Neural cell (in vitro differentiated cells): ENCODE measurements around the gene RPLP1. TPM values are rescaled to one million over a fixed set of nuclear protein-coding genes. Genes with fewer than 3 reads are reported as not detected.

Source experiments
- H2AFZ ChIP-seq: fragments of 200-600, 300-800 bp; sonication (generic), shearing (Covaris generic); 2 replicates; pipeline ENCODE4 v1.6.0; 2014; ENCODE audit warnings: low read depth, mild to moderate bottlenecking, antibody characterized with exemption, low read length, moderate library complexity
- H3F3A ChIP-seq: fragments of 200-600 bp; shearing (Covaris generic); 2 replicates; pipeline ENCODE4 v1.6.1; 2016; ENCODE audit warnings: mild to moderate bottlenecking, moderate library complexity, mixed read lengths, antibody characterized with exemption, low read length; ENCODE audit not compliant: insufficient read depth, poor library complexity, severe bottlenecking
- H3K27ac ChIP-seq: fragments of 200-600, 300-800 bp; sonication (generic), shearing (Covaris generic); 2 replicates; pipeline ENCODE4 v1.5.1; 2014; ENCODE audit warnings: mild to moderate bottlenecking, low read length, moderate library complexity
- H3K27me3 ChIP-seq: fragments of 300-800, 200-600 bp; sonication (generic), shearing (Covaris generic); 2 replicates; pipeline ENCODE4 v1.6.0; 2014; ENCODE audit warnings: mild to moderate bottlenecking, low read depth, low read length, moderate library complexity; ENCODE audit not compliant: insufficient read depth
- H3K36me3 ChIP-seq: fragments of 300-800, 200-600 bp; sonication (generic), shearing (Covaris generic); 2 replicates; pipeline ENCODE4 v1.5.1; 2014; ENCODE audit warnings: mild to moderate bottlenecking, antibody characterized with exemption, low read length, moderate library complexity; ENCODE audit not compliant: insufficient read depth
- H3K4me2 ChIP-seq: fragments of 300-800, 200-600 bp; sonication (generic), shearing (Covaris generic); 2 replicates; pipeline ENCODE4 v1.6.0; 2014; ENCODE audit warnings: mild to moderate bottlenecking, low read length
- H3K4me3 ChIP-seq: fragments of 300-800, 200-600 bp; sonication (generic), shearing (Covaris generic); 2 replicates; pipeline ENCODE4 v1.5.1; 2014; ENCODE audit warnings: mild to moderate bottlenecking, low read length, moderate library complexity
- H3K79me2 ChIP-seq: fragments of 200-600 bp; shearing (Covaris generic); replicated peaks from 2 replicates; pipeline ENCODE4 v1.6.0; 2014; ENCODE audit warnings: mild to moderate bottlenecking, low read length, moderate library complexity; ENCODE audit not compliant: insufficient read depth
- H3K9ac ChIP-seq: fragments of 300-800, 200-600 bp; sonication (generic), shearing (Covaris generic); 2 replicates; pipeline ENCODE4 v1.6.1; 2016; ENCODE audit warnings: mild to moderate bottlenecking, low read length, mixed read lengths
- H3K9me2 ChIP-seq: fragments of 200-600 bp; shearing (Covaris generic); 2 replicates; pipeline ENCODE4 v1.6.1; 2016; ENCODE audit warnings: mild to moderate bottlenecking, low read length, mixed read lengths; ENCODE audit not compliant: insufficient read depth
- H3K9me3 ChIP-seq: fragments of 200-600, 300-800 bp; sonication (generic), shearing (Covaris generic); 2 replicates; pipeline ENCODE4 v1.6.1; 2016; ENCODE audit warnings: mild to moderate bottlenecking, mixed run types, low read length, moderate library complexity, mixed read lengths
- H4K20me1 ChIP-seq: fragments of 200-600 bp; shearing (Covaris generic); 2 replicates; pipeline ENCODE4 v1.6.1; 2016; ENCODE audit warnings: mild to moderate bottlenecking, mixed run types; ENCODE audit not compliant: insufficient read depth
- EP300 ChIP-seq: fragments of 450-650 bp; conservative IDR thresholded peaks from 2 replicates; pipeline ENCODE4 v1.6.1; 2014; ENCODE audit warnings: antibody characterized with exemption, mild to moderate bottlenecking, moderate library complexity; ENCODE audit not compliant: poor library complexity, severe bottlenecking
- EZH2 ChIP-seq: fragments of 200-600, 300-800 bp; shearing (Covaris generic), sonication (generic); IDR thresholded peaks from 2 replicates; pipeline ENCODE4 v1.6.1; 2014; ENCODE audit warnings: antibody characterized with exemption, low read length, borderline replicate concordance, mild to moderate bottlenecking; ENCODE audit not compliant: insufficient read depth, poor library complexity, severe bottlenecking
- MXI1 ChIP-seq: fragments of 450-650 bp; conservative IDR thresholded peaks from 2 replicates; pipeline ENCODE4 v1.6.1; 2014; ENCODE audit warnings: antibody characterized with exemption, mild to moderate bottlenecking; ENCODE audit not compliant: poor library complexity, severe bottlenecking
- POLR2AphosphoS5 ChIP-seq: IDR thresholded peaks from 2 replicates; pipeline ENCODE4 v1.6.1; 2012
- RAD21 ChIP-seq: fragments of 450-650 bp; conservative IDR thresholded peaks from 2 replicates; pipeline ENCODE4 v1.6.1; 2014; ENCODE audit warnings: antibody characterized with exemption, mild to moderate bottlenecking, moderate library complexity
- SMC3 ChIP-seq: fragments of 450-650 bp; conservative IDR thresholded peaks from 2 replicates; pipeline ENCODE4 v1.6.1; 2014; ENCODE audit warnings: antibody characterized with exemption, mild to moderate bottlenecking, moderate library complexity; ENCODE audit not compliant: poor library complexity
- polyA plus RNA-seq: library from polyadenylated mRNA; depleted of rRNA; stranded (reverse); fragments of >200 nt; gene quantifications from 2 replicates; pipeline ENCODE4 v1.2.3, GENCODE V29; 2014
- TF ChIP-seq, protein P1 (sequence below): fragments of 450-650 bp; IDR thresholded peaks from 2 replicates; pipeline ENCODE4 v1.5.1; 2014; ENCODE audit warnings: antibody characterized with exemption, mild to moderate bottlenecking, moderate library complexity; ENCODE audit not compliant: poor library complexity, severe bottlenecking
- TF ChIP-seq, protein P2 (sequence below): IDR thresholded peaks from 2 replicates; pipeline ENCODE4 v1.6.1; 2012; ENCODE audit warnings: borderline replicate concordance

The RPLP1 gene
- polyA plus RNA-seq, 1 donor from 2014 or later, result 37.5 TPM

GRCh38 chr15:69454953-69455352 lies 2.3 kb downstream of the RPLP1 start:
- H3K9me2 ChIP-seq, result no peaks in the 10 kb centered on the region
- H4K20me1 ChIP-seq, result no peaks in the 10 kb centered on the region
- no peaks in the 10 kb centered on the region for H3F3A ChIP-seq
- H3K9ac ChIP-seq, result no peak overlapping the region
- H3K27ac ChIP-seq, result no peak overlapping the region
- H3K9me3 ChIP-seq, result no peaks in the 10 kb centered on the region
- peaks cover 25% of the 10 kb centered on the region for H3K79me2 ChIP-seq
- H3K36me3 ChIP-seq, result no peaks in the 10 kb centered on the region
- TF ChIP-seq EZH2, result no peak
- TF ChIP-seq, protein P1, sequence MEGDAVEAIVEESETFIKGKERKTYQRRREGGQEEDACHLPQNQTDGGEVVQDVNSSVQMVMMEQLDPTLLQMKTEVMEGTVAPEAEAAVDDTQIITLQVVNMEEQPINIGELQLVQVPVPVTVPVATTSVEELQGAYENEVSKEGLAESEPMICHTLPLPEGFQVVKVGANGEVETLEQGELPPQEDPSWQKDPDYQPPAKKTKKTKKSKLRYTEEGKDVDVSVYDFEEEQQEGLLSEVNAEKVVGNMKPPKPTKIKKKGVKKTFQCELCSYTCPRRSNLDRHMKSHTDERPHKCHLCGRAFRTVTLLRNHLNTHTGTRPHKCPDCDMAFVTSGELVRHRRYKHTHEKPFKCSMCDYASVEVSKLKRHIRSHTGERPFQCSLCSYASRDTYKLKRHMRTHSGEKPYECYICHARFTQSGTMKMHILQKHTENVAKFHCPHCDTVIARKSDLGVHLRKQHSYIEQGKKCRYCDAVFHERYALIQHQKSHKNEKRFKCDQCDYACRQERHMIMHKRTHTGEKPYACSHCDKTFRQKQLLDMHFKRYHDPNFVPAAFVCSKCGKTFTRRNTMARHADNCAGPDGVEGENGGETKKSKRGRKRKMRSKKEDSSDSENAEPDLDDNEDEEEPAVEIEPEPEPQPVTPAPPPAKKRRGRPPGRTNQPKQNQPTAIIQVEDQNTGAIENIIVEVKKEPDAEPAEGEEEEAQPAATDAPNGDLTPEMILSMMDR, result no peak
- TF ChIP-seq POLR2AphosphoS5, result no peak
- no peak for TF ChIP-seq SMC3
- TF ChIP-seq, protein P2, sequence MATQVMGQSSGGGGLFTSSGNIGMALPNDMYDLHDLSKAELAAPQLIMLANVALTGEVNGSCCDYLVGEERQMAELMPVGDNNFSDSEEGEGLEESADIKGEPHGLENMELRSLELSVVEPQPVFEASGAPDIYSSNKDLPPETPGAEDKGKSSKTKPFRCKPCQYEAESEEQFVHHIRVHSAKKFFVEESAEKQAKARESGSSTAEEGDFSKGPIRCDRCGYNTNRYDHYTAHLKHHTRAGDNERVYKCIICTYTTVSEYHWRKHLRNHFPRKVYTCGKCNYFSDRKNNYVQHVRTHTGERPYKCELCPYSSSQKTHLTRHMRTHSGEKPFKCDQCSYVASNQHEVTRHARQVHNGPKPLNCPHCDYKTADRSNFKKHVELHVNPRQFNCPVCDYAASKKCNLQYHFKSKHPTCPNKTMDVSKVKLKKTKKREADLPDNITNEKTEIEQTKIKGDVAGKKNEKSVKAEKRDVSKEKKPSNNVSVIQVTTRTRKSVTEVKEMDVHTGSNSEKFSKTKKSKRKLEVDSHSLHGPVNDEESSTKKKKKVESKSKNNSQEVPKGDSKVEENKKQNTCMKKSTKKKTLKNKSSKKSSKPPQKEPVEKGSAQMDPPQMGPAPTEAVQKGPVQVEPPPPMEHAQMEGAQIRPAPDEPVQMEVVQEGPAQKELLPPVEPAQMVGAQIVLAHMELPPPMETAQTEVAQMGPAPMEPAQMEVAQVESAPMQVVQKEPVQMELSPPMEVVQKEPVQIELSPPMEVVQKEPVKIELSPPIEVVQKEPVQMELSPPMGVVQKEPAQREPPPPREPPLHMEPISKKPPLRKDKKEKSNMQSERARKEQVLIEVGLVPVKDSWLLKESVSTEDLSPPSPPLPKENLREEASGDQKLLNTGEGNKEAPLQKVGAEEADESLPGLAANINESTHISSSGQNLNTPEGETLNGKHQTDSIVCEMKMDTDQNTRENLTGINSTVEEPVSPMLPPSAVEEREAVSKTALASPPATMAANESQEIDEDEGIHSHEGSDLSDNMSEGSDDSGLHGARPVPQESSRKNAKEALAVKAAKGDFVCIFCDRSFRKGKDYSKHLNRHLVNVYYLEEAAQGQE, result no peak
- no peak for TF ChIP-seq MXI1
- no peak for TF ChIP-seq RAD21
- no peak for TF ChIP-seq EP300
- peak overlapping the region; percentile 98 for H3K4me3 ChIP-seq
- H3K27me3 ChIP-seq, result no peaks in the 10 kb centered on the region
- no peak overlapping the region for H3K4me2 ChIP-seq
- H2AFZ ChIP-seq, result no peak overlapping the region

DNA sequence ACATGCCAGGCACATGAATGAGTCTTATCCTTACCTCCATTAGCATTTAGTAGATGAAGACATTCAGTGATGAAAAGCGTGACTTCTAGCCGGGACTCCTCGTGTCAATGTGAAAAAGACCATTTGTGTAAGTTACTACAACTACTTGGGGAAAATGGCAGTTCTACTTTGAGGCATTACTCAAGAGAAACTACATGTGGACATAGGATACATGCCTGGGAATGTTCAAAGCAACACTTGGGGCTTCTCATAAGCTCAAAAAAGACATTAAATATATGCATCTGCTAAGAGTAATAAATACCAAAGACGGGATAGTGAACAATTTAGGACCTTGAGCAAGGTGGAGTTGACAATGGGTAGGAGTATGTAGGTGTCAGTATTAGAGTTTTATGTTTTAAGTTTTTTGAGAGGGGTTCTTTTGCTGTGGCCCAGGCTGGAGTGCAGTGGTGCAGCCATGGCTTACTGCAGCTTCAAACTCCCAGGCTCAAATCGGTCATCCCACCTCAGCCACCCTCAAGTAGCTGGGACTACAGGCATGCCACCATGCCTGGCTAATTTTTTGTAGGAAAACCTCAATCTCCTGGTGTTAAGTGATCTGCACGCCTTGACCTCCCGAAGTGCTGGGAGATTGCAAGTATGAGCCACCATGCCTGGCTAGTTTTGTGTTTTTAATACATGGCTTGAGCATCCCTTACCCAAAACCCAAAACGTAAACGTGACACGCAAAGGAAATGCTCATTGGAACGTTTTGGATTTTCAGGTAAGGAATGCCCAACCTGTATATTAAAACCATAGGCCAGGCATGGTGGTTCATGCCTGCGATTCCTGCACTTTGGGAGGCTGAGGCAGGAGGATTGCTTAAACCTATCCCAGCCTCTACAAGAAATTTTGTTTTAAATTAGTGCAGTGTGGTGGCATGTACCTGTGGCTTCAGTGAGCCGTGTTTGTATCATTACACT lies 3.9 kb downstream of the RPLP1 start:
- Histone ChIP-seq H3K4me2 (no peak overlapping the region), H3K79me2 (peaks cover 25% of the 10 kb centered on the region), H4K20me1 (no peaks in the 10 kb centered on the region), H3K27ac (no peak overlapping the region), H3F3A (no peaks in the 10 kb centered on the region), H3K9ac (no peak overlapping the region), H3K9me2 (no peaks in the 10 kb centered on the region), H3K36me3 (no peaks in the 10 kb centered on the region), H3K27me3 (no peaks in the 10 kb centered on the region), H2AFZ (no peak overlapping the region), H3K4me3 (no peak overlapping the region), H3K9me3 (no peaks in the 10 kb centered on the region)
- TF ChIP-seq RAD21 (no peak), POLR2AphosphoS5 (no peak), EP300 (no peak), MXI1 (no peak)
